Adrenal gland (tissue), 5 donors: ENCODE results near the gene IQGAP1.
A peak's percentile ranks its signal among the peaks of the same experiment; 100 is the strongest.

ENCODE experiments used
- POLR2A ChIP-seq, 2 donors: fragments of 450-650 bp; IDR thresholded peaks; one replicate each; pipeline ENCODE4 v1.6.1; 2017; ENCODE audit warnings: antibody characterized with exemption in 2 of 2, mild to moderate bottlenecking in 2 of 2, moderate library complexity in 1 of 2
- TF ChIP-seq, protein P1 (sequence below), 6 experiments: fragments of 450-650 bp in 4 of 6; fragments of 200-600 bp in 2 of 6; sonication (generic) in 1 of 6; IDR thresholded peaks; 1 replicate in 5 of 6; 2 replicates in 1 of 6; pipeline versions ENCODE4 v1.5.1 to v1.8.0; 2016 to 2021; ENCODE audit warnings: antibody characterized with exemption in 6 of 6, mild to moderate bottlenecking in 2 of 6, moderate library complexity in 1 of 6
- donor health status: DM: no; HTN: no; CAD: no.

DNA sequence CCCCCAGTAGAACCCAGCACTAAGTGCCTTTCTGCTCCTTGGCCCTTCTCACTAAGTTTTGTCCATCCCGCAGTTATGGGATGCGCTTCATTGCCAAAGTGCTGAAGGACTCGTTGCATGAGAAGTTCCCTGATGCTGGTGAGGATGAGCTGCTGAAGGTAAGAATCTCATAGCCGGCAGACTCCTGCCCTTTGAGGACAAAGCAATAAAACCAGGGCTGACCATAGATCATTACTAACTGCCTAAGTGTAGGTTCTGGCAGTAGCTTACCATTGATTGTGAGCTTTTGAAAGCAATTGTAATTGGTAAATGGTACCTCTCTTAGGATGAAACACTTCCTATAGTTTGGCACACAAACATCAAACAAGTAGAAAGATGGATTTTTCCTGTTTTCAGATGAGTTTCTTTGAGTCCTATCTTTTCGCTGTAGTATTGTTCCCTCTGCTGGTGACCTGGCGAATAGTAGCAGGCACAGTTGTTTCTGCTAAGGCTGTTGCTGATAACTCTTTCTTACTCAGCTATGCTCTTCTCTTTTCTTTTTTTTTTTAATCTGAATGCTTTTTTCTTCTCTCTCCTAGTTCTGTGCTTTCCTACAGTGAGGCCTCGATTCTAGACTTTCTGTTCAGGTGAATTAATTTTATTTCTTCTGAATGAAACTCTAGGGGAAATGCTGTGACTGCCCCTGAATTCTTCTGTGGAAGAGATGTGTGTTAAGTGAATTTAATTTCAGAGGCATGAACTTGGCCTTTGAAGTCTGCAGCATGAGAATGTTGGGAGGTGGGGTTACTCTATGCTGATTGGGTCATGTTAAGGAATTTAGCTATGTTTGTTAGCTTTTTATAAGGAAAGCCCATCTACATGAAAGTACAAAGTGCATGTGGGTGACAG lies 94.3 kb downstream of the IQGAP1 start:
- no peak for TF ChIP-seq POLR2A (IDR thresholded peaks at IDR 0.05)
- TF ChIP-seq, protein P1, sequence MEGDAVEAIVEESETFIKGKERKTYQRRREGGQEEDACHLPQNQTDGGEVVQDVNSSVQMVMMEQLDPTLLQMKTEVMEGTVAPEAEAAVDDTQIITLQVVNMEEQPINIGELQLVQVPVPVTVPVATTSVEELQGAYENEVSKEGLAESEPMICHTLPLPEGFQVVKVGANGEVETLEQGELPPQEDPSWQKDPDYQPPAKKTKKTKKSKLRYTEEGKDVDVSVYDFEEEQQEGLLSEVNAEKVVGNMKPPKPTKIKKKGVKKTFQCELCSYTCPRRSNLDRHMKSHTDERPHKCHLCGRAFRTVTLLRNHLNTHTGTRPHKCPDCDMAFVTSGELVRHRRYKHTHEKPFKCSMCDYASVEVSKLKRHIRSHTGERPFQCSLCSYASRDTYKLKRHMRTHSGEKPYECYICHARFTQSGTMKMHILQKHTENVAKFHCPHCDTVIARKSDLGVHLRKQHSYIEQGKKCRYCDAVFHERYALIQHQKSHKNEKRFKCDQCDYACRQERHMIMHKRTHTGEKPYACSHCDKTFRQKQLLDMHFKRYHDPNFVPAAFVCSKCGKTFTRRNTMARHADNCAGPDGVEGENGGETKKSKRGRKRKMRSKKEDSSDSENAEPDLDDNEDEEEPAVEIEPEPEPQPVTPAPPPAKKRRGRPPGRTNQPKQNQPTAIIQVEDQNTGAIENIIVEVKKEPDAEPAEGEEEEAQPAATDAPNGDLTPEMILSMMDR (IDR thresholded peaks at IDR 0.05), result peak; percentile 58 to 92 (median 84)
